Activated naive CD4-positive, alpha-beta T cell treated with anti-CD3 and anti-CD28 coated beads, Interleukin-2, amount 10 ng/mL, durations not matched to agents 7 days and 5 days (primary cell): ENCODE measurements around the gene DNAH17.

Experiments used
- CTCF ChIA-PET: fragments of 350-600 bp; sonication (Branson Sonifier 250); formaldehyde crosslinking; loops from one replicate; lab custom pipeline; 2021; ENCODE audit warnings: antibody characterized with exemption; lab: Charles Lee
- DNase-seq: peaks from one replicate; pipeline ENCODE4 v3.0.0-alpha.2; 2020
- H3K27ac Mint-ChIP-seq: one replicate; pipeline ENCODE4 v1.8.0; 2021; ENCODE audit warnings: mild to moderate bottlenecking, moderate library complexity, mixed read lengths
- H3K27me3 Mint-ChIP-seq: one replicate; pipeline ENCODE4 v1.8.0; 2021; ENCODE audit warnings: mild to moderate bottlenecking, mixed read lengths
- H3K36me3 Mint-ChIP-seq: one replicate; pipeline ENCODE4 v1.8.0; 2021; ENCODE audit warnings: mixed read lengths
- H3K4me1 Mint-ChIP-seq: one replicate; pipeline ENCODE4 v1.8.0; 2021; ENCODE audit warnings: mixed read lengths
- H3K4me3 Mint-ChIP-seq: one replicate; pipeline ENCODE4 v1.8.0; 2021; ENCODE audit warnings: mild to moderate bottlenecking, moderate library complexity, mixed read lengths
- H3K9me3 Mint-ChIP-seq: one replicate; pipeline ENCODE4 v1.8.0; 2021; ENCODE audit warnings: mixed read lengths

Gene DNAH17

DNA sequence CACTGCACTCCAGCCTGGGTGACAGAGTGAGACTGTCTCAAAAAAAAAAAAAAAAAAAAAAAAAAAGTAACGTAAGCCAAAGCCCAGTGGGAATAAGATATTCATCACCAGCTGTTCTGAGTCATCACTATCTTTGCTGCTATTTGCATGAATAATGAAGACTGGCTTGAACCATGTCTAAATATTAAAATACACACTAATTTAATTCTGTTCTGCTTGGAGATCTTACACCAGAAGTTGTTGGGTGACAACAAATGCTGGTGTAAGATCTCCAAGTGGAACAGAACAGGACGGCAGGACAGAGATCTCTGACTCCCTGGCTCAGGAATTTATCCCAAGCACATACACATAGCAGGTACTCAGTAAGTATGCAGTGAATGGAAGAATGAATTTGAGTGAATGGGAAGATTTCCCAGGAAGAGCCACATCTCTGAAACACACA is 19.6 kb downstream of the DNAH17 start:
- CTCF ChIA-PET = interaction anchor here (1.1 kb wide), 1 partner anchor 21 kb away, joined by 3 read pairs; no protein-coding TSS in a partner anchor
- no peak for DNase-seq
- no peak overlapping the region for H3K27ac Mint-ChIP-seq

DNA sequence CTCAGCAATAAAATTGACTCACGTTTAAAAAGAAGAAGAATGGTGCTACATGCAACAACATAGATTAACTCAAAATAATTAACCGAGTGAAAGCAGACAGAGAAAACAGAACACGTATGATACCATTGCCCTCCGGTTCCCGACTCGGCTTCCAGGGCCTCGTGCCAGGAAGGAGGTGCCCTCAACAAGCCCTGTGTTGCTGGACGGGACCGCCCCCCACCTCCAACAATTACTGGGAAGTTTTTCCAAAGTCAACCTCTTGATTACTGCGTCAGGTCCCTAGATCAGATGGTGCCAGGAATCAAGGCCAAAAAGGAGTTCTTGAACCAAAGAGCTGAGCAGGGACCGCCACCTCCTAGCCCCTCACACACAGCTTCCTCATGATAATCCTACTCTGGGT is 20.4 kb downstream of the DNAH17 start:
- Mint-ChIP-seq H3K9me3 (no peaks in the 10 kb centered on the region), H3K36me3 (no peaks in the 10 kb centered on the region), H3K4me1 (no peaks in the 10 kb centered on the region), H3K4me3 (no peak overlapping the region), H3K27me3 (peaks cover 17% of the 10 kb centered on the region), H3K27ac (no peak overlapping the region)
- CTCF ChIA-PET = interaction anchor here (1.1 kb wide), 1 partner anchor 20 kb away, joined by 3 read pairs; no protein-coding TSS in a partner anchor
- no peak for DNase-seq

More for the DNA sequence above, 19.6 kb downstream of the DNAH17 start:
- no peak overlapping the region for H3K4me3 Mint-ChIP-seq
- no peaks in the 10 kb centered on the region for H3K36me3 Mint-ChIP-seq
- H3K27me3 Mint-ChIP-seq = peaks cover 11% of the 10 kb centered on the region
- no peaks in the 10 kb centered on the region for H3K9me3 Mint-ChIP-seq
- no peaks in the 10 kb centered on the region for H3K4me1 Mint-ChIP-seq

GRCh38 chr17:78555746-78556401 is 21.3 kb downstream of the DNAH17 start:
- H3K27ac Mint-ChIP-seq = no peak overlapping the region
- peaks cover 26% of the 10 kb centered on the region for H3K27me3 Mint-ChIP-seq
- no peak overlapping the region for H3K4me3 Mint-ChIP-seq
- CTCF ChIA-PET = no interaction called here
- no peak for DNase-seq
- no peaks in the 10 kb centered on the region for H3K4me1 Mint-ChIP-seq
- no peaks in the 10 kb centered on the region for H3K9me3 Mint-ChIP-seq
- no peaks in the 10 kb centered on the region for H3K36me3 Mint-ChIP-seq

- H3K4me3 Mint-ChIP-seq = no peak overlapping the region
- H3K36me3 Mint-ChIP-seq = no peaks in the 10 kb centered on the region
- H3K4me1 Mint-ChIP-seq = no peaks in the 10 kb centered on the region
- H3K9me3 Mint-ChIP-seq = no peaks in the 10 kb centered on the region
- no peak for DNase-seq
- H3K27ac Mint-ChIP-seq = no peak overlapping the region
- H3K27me3 Mint-ChIP-seq = peaks cover 40% of the 10 kb centered on the region
- CTCF ChIA-PET = no interaction called here
Observed at GRCh38 chr17:78550464-78550863, 26.7 kb downstream of the DNAH17 start.

GRCh38 chr17:78548725-78549124 is 28.5 kb downstream of the DNAH17 start:
- CTCF ChIA-PET = interaction anchor here (0.6 kb wide), 1 partner anchor 52 kb away, joined by 3 read pairs; no protein-coding TSS in a partner anchor
- Mint-ChIP-seq H3K9me3 (no peaks in the 10 kb centered on the region), H3K36me3 (no peaks in the 10 kb centered on the region), H3K27ac (no peak overlapping the region), H3K27me3 (peaks cover 35% of the 10 kb centered on the region), H3K4me3 (no peak overlapping the region), H3K4me1 (no peaks in the 10 kb centered on the region)
- DNase-seq = no peak

GRCh38 chr17:78547035-78547434 is 30.2 kb downstream of the DNAH17 start:
- CTCF ChIA-PET = no interaction called here

GRCh38 chr17:78546476-78546875 is 30.7 kb downstream of the DNAH17 start:
- CTCF ChIA-PET = interaction anchor here (0.7 kb wide), 1 partner anchor 340 kb away, joined by 3 read pairs; no protein-coding TSS in a partner anchor
- no peaks in the 10 kb centered on the region for H3K36me3 Mint-ChIP-seq
- DNase-seq = no peak
- peaks cover 21% of the 10 kb centered on the region for H3K27me3 Mint-ChIP-seq
- no peaks in the 10 kb centered on the region for H3K9me3 Mint-ChIP-seq
- H3K27ac Mint-ChIP-seq = no peak overlapping the region
- H3K4me1 Mint-ChIP-seq = peaks cover 3% of the 10 kb centered on the region
- no peak overlapping the region for H3K4me3 Mint-ChIP-seq

More at GRCh38 chr17:78547035-78547434, 30.2 kb downstream of the DNAH17 start:
- no peaks in the 10 kb centered on the region for H3K4me1 Mint-ChIP-seq
- no peak overlapping the region for H3K4me3 Mint-ChIP-seq
- H3K27me3 Mint-ChIP-seq = peaks cover 26% of the 10 kb centered on the region
- H3K9me3 Mint-ChIP-seq = no peaks in the 10 kb centered on the region
- no peaks in the 10 kb centered on the region for H3K36me3 Mint-ChIP-seq
- no peak for DNase-seq
- H3K27ac Mint-ChIP-seq = no peak overlapping the region

DNA sequence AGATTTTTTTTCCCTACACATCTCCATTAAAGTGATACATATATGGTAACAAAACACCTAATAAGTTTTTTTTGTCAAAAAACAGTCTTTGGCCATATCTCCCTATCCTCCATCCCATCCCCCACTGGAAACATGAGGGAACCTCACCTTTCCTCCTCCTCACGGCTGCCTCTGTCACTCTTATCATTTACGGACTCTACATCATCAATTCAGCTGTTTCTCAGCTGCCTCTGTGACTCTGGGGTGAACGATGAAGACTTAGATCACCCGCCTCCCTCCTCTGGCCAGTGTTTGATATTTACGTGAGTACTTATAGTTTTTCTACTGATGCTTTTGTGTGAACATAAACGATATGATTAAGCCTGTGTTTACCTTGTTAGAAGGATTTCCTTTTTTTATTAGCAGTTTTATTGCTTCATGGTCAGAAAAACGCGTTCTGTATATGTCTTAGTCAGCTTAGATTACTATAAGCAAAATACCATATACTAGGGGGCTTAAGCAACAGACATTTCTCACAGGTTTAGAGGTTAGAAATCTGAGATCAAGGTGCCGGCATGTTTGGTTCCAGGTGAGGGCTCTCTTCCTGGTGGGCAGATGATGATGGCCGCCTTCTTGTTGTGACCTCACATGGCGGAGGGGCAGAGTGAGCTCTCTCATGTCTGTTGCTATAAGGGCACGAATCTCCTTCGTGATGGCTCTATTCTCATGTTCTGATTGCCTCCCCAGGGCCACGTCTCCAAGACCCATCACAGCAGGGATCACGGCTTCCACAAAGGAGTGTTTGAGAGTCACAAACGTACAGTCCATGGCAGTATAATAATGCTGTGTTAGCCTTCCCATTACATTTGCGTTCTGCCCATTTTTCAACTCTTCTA is 32.1 kb downstream of the DNAH17 start:
- Mint-ChIP-seq H3K9me3 (no peaks in the 10 kb centered on the region), H3K36me3 (no peaks in the 10 kb centered on the region), H3K4me3 (no peak overlapping the region), H3K27me3 (peaks cover 12% of the 10 kb centered on the region), H3K4me1 (peaks cover 5% of the 10 kb centered on the region), H3K27ac (no peak overlapping the region)
- DNase-seq = no peak
- CTCF ChIA-PET = no interaction called here

DNA sequence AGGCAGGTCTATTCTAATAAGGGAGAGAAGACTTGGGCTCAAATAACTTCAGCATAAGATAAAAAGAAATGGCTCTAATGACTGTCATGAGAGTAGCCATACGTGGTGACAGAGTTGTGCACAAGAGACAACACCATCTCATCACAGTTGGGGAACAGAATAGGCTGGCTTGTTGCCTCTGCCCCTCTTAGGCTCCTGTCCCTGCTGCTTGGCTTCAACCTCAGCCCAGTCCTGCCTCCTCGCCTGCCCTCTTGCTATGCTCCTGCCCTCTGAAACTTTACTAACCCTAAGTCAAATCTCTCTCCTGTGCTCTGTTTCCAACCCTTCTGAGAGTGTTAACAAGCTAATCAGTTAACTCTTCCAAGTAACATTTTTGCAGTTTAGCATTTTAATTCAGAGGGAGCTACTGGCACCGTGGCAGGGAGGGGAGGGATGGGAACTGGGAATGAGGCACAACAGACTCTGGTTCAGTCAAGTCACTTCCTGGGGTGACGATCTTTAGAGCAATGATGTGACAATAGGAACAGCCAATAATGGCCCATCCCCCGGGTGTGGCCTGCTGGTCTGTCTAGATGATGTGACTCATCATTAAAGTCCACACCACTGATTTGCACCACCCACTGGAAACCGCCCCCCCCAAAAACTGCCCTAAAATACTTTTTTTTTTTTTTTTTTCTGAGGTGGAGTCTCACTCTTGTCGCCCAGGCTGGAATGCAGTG is 35.5 kb downstream of the DNAH17 start:
- no peaks in the 10 kb centered on the region for H3K9me3 Mint-ChIP-seq
- H3K4me1 Mint-ChIP-seq = peaks cover 13% of the 10 kb centered on the region
- CTCF ChIA-PET = no interaction called here
- no peaks in the 10 kb centered on the region for H3K27me3 Mint-ChIP-seq
- no peak overlapping the region for H3K27ac Mint-ChIP-seq
- DNase-seq = no peak
- H3K36me3 Mint-ChIP-seq = no peaks in the 10 kb centered on the region
- H3K4me3 Mint-ChIP-seq = no peak overlapping the region

DNA sequence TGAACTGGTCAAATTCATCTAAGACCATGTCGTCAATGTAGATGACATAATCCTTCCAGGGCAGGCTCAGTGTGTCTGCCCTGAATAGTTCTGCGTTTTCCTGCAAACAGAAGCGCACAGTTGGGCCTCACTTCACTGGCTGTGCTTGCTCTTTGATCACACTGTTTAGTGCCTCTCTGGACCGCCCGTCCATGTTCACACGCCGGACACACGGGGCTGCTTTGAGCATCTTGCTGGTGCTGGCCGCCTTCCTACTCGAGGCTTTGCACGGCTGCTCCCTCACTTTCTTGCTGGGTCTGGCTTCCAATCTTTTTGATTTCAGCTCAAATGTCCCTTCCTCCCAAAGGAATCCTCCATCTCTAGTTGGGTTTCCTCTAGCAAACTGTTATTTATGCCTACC is 37.4 kb downstream of the DNAH17 start:
- CTCF ChIA-PET = no interaction called here
- Mint-ChIP-seq H3K4me1 (peaks cover 31% of the 10 kb centered on the region), H3K9me3 (no peaks in the 10 kb centered on the region), H3K36me3 (peaks cover 5% of the 10 kb centered on the region), H3K4me3 (no peak overlapping the region), H3K27me3 (no peaks in the 10 kb centered on the region), H3K27ac (no peak overlapping the region)
- no peak for DNase-seq

DNA sequence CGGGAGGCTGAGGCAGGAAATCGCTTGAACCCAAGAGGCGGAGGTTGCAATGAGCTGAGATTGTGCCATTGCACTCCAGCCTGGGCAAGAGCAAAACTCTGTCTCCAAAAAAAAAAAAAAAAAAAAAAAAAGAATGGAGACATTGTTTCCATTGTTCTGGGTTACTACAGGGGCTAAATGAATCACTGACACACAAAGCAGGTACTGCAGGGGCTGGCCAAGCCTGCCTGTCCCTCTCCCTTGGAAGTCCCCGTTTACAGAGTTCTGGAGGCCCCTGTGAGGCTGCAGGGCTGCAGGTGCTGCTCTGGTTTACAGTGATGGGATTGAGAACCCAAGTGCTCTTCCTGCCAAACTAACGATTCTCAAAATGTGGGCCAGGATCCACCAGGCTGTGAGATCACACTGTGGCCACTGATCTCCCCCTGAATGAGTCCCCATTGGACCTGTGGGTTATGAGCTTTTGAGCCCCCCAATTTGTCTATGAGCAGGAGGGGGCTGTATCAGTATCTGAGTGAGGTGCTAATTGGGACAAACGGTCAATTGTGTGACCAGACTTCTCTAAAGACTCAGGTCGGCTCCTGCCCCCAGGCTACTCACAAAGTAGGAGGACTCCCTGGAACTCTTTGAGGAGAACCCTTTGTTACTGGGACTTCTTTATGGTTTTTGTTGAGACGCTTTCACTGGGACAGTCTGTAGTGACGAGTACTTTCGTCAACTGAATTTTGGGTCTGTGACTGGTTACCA is 39.0 kb downstream of the DNAH17 start:
- Mint-ChIP-seq H3K36me3 (peaks cover 5% of the 10 kb centered on the region), H3K4me1 (peaks cover 43% of the 10 kb centered on the region), H3K27me3 (no peaks in the 10 kb centered on the region), H3K4me3 (no peak overlapping the region), H3K9me3 (no peaks in the 10 kb centered on the region), H3K27ac (peak overlapping the region; percentile 33)
- DNase-seq = no peak
- CTCF ChIA-PET = no interaction called here

GRCh38 chr17:78537217-78537860 is 39.9 kb downstream of the DNAH17 start:
- Mint-ChIP-seq H3K4me1 (peaks cover 47% of the 10 kb centered on the region), H3K9me3 (no peaks in the 10 kb centered on the region), H3K4me3 (no peak overlapping the region), H3K27ac (peak overlapping the region; percentile 33), H3K36me3 (peaks cover 5% of the 10 kb centered on the region), H3K27me3 (no peaks in the 10 kb centered on the region)
- CTCF ChIA-PET = interaction anchor here (1.1 kb wide), 1 partner anchor 159 kb away, joined by 3 read pairs; no protein-coding TSS in a partner anchor
- DNase-seq = no peak
